HT1080 (cell line): Measurements from ENCODE around the gene PMM1. TPM values are rescaled to one million over a fixed set of nuclear protein-coding genes. Genes with fewer than 3 reads are reported as not detected.
"Not testable (repeated sequence)": the region's sequence is repeated elsewhere in the genome, so short reads cannot be mapped to it uniquely, and the experiment has no call there.

ENCODE experiments used
- DNase-seq: peaks from one replicate; pipeline ENCODE4 v3.0.0-alpha.2; 2015; ENCODE audit warnings: low read depth
- total RNA-seq: library from RNA; depleted of rRNA; stranded (reverse); fragments of >200 nt; shearing (Covaris generic); gene quantifications from 2 replicates; pipeline ENCODE4 v1.2.3, GENCODE V29; 2014

The PMM1 gene
- total RNA-seq, 1 experiment from 2014 or later: 7.2 TPM

DNA sequence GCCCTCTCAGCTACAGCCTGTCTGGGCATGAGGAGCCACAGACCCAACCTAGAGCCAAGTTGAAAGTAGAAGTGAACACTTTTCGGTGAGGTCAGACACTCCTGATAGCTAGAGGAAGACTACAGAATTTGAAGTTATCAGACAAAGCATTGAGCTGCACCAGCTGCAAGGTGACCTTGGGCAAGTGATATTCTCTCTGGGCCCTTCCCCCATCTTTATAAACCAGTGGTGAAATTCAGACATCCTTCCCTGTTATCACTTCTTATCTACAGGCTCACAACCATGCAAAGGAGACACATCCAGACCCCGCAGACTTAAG, 8.0 kb upstream of the PMM1 start:
- DNase-seq: no peak

DNA sequence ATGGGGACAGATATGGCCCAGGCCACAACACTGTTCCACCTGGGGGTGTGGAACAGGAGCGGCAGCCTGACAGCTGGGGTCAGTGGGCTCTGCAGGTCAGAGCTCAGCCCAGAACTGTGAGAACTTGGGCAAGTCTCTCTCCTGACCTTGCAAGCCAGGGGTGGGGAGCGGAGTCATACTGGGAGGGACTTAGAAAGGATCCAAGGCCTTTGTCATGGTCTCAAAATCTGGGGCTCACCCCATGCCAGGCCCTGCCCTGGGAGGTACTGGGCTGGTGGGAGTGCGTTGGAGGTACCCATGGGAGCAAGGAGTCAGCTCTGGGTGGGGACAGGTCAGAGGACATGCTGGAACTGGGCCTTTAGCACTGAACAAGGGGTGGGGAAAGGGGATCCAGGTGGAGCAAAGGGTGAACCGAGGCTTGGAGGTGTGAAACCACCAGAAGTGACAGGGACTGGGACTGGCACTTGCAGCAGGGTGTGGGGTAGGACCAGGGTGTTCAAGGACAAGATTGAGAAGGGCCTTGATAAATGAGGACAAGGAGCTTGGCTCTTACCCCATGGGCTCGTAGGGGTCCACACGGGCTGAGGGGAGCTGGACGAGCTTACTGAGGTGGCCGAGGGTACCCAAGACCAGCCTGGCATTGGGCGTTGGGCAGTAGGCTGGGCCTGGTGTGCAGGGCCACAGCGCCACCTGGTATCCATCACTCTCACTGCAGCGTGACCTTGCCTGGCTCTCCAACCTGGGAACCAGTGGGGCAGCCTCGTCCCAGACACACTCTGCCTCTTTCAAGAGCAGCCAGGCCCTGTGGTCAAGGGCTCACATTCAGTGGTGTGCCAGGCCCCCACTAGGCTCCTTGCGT, 7.4 kb upstream of the PMM1 start:
- DNase-seq: peak; percentile 61

DNA sequence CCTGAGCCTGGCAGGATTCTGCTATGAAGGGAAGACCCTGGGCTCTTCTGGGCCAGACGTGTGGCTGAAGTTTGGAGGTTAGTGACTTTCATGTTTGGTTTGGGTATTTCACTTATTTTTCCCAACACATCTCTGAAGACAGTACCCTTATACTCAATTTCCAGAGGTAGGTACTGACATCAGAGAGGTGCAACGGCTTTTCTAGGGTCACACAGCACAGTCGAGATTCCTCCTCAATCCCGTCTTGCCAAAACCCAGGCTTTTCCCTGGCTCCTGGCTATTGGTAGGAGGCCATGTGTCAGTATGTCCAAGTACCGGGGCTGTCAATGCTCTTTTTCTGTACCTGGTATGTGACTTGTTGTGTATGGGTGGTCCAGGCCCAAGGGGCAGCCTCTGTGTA, 6.1 kb upstream of the PMM1 start:
- DNase-seq: no peak

DNA sequence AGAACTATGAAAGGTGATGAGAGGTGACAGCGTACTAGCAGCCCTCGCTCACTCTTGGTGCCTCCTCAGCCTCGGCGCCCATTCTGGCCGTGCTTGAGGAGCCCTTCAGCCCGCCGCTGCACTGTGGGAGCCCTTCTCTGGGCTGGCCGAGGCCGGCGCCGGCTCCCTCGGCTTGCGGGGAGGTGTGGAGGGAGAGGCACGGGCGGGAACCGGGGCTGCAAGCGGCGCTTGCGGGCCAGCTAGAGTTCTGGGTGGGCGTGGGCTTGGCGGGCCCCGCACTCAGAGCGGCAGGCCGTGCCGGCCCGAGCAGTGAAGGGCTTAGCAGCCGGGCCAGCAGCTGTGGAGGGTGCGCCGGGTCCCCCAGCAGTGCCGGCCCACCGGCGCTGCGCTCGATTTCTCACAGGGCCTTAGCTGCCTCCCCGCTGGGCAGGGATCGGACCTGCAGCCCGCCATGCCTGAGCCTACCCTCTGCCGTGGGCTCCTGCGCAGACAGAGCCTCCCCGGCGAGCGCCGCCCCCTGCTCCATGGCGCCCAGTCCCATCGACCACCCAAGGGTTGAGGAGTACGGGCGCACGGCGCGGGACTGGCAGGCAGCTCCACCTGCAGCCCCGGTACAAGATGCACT, 3.8 kb upstream of the PMM1 start:
- DNase-seq: not testable (repeated sequence)

DNA sequence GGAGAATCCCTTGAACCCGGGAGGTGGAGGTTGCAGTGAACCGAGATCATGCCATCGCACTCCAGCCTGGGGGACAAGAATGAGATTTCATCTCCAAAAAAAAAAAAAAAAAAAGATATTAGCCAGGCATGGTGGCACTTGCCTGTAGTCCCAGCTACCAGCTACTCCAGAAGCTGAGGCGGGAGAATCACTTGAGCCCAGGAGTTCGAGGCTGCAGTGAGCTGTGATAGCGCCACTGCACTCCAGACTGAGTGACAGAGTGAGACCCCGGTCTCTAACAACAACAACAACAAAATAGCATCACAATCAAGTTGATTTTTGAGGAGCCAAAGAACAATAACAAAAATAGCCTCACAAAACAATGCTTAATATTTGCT, 2.3 kb downstream of the PMM1 start:
- DNase-seq: no peak

DNA sequence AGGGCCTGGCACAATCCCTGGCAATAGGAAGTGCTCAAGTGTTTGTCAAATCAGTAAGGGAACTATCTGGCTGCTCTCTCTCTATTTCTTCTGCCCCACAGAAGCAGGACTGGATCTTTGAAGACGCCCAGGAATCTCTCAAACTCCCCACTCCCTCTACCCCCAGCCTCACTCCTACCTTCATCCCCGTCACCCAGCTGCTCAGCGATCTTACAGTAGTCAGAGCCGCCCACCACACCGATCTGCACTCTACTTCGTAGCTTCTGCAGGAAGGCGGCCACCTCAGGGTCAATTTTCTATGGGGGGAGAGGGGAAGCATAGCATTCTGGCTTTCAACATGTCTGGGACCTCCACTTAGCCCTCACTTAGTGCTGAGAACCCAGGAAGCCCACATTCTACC, 3.7 kb downstream of the PMM1 start:
- DNase-seq: no peak

DNA sequence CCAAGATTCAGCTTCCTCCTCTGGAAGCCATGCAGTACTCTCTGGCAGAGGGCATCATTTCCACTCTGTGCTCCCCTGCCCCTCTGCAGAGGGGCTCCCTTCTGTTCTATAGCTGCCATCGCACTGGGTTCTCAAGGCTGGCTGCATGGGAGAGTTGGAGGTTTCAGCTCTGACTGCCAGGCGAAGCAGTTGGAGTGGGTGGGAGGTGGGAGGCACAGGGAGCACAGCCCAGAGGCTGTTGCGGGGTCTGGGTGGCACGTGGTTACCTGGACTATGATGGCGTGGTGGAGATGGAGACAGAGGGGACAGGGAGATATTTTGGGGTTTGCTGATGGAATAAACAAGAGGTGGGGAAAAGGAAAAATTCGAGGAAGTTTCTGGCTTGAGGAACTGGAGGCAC, 4.8 kb downstream of the PMM1 start:
- DNase-seq: no peak

DNA sequence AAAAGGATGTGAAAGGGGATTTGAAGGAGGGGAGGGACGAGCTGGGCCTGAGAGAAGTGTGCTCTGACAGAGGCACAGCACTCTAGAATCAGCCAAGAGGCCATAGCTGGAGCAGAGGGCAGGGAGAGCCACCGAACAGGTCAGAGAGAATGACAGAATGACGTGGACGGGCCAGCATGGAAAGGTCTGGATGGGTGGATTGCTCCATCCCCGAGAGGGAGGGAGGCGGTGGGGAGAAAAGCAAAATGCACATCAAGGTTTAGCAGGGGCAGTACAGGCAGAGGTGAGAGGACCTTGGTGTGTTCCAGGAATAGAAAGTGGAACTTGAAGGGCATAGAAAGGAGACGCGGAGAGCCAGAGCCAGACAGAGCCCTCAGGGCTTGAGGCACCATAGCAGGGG, 6.9 kb downstream of the PMM1 start:
- DNase-seq: no peak

DNA sequence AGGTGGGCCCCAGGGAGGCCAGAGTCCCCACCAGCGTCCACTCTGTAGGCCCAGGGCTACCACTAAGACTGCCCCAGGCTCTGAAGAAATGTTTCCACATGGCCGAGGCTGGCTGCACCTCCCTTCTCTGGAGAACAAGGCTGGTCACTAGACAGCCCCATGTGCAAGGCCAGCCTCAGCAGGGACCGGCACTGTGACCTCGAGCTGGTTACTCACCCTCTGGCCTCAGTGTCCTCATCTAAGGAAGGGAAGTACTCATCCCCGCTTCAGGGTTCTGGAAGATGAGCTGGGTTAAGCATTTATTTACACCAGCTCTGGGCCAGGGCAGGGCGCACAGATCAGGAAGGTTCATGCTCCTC, 9.7 kb downstream of the PMM1 start:
- DNase-seq: no peak

DNA sequence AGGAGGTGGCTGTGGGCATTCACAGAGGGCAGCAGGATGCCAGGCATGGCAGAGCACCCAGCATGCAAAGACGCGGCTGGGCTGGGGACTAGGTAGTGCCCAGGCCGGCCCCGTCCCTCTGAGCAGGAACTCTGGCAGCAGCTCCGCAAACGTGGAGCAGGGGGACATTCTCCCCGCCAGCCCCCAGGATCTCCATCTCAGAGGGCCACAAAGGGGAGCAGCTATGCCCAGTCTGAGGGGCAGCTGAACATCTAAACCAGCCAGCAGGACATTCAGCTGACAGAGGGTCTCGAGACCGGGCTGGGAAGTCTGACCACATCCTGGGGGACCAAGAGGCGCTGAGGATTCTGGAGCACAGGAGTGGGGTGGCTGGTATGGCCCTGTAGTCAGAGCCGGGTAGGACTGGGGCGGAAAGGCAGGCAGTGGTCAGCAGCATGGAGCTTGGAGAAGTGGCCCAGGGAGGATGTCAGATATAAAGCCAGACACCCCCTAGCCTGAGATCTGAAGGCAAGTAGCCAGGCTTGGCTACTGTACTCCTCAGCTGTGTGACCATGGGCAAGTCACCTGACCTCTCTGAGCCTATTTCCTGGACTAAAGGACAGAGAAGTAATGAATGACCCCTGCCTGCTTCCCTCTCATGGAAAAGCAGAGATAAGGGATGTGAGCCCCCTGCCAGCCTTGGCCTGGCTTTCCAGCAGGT, 10.2 kb downstream of the PMM1 start:
- no peak for DNase-seq

DNA sequence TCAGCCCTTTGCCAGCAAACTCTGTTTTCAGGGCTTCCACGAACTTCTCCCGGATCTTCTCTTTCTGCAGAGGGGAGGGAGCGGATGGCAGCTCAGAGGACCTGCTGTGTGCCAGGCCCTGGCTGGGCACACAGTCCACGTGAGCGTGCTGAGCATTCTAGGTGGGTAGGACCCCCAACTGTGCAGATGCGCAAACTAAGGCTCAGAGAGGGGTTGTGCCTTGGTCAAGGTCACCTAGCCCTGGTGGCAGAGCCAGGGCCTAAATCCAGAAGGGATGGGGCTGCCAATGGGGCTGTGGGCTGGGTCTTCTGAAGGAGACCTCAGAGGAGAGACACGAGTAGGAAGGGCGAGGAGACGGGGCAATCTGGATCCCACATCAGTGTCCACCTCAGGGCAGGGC, 10.8 kb downstream of the PMM1 start:
- DNase-seq: no peak

DNA sequence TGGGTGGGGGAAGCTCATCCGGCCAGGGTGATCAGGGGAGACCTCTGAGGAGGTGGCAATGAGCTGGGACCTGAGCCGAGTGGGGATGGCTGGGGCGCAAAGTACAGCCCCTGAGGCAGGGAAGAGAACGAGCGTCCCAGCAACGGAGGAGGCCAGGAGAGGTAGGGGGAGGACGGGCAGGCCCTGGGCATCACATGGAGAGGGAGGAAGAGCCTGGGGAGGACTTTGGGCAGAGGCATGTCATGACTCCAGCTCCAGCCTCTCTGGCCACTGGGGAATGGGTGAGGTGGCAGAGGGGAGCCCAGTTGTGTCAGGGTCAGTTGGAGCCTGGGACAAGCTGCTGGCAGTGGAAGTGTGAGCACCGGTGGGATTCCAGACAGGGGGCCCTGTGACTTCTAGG, 11.5 kb downstream of the PMM1 start:
- DNase-seq: no peak

DNA sequence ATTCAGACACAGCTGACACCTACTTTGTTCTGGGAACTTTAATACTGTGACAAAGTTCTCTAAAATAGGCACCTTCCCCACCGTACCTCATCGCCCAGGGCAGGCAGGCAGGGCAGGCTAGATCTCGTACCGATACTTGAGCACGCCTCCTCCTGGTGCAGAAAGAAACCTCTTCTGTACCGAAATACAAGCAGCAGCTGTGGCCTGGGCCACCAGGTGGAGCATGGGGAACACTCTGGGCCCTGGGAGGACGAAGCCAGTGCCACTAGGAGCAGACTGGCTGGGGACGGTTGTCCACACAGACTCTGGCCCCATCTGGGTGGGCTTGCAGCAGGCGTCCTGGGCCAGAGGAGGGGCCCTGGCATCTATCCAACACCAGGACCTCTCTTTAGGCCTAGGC, 12.8 kb downstream of the PMM1 start:
- DNase-seq: peak; percentile 66

DNA sequence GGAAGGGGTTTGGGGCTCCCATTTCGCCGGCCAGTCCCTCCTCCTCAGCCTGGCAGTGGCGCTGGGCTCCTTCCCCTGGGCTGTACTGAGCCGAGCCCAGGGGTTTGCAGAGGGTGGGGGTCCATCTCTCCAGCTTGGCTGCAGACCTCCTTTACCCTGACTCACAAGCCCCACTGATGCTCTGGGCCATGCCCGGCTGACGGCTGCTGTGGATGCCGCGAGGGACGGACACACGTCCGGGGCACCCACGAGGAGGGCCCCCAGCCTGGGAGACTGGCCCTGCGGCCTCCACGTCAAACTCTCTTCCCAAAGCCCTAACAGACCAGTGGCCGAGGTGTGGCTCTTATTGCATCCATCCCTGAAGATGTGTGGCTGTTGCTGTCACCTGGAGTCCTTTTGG, 14.1 kb downstream of the PMM1 start:
- no peak for DNase-seq

DNA sequence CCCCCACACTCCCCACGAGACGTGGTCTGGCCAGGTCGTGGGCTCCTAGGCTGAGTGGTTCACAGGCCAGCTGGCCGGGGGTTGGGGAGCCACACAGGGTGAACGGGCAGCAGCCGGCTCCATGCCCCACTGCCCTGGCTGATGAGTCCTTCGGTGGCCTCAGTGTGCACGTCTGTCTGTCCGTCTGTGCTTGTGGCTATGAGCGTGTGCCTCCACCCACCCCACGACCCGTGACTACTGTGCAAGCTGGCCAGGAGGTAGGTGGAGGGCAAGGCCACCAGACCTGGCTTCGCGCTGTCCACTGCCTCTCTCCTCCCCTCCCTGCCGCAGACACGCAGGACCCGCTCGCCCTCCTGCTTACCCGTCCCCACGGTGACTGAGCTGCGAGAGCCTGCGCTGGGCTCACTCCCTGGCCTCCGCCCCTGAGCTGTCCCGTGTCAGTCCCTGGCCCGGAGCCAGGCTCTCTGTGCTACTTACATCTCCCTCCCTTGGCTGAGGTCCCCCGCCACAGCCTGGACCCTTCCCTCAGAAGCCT, 14.7 kb downstream of the PMM1 start:
- DNase-seq: no peak

DNA sequence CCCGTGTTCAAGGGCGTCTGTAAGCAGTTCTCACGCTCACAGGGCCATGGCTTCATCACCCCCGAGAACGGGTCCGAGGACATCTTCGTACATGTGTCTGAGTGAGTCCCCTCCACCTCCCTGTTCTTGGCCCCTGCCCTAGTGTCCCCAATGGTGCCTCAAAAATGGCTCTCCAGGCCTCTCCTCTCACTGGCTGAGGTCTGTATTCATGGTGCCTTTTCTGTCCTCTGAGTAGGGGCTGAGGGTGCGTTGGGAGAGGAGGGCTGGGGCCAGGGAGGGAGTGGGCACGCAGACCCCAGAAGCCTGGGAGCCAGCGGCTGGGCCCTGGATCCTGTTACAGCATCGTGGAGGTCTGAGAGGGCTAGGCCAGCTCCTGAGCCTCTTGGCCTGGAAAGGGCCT, 16.0 kb downstream of the PMM1 start:
- no peak for DNase-seq

DNA sequence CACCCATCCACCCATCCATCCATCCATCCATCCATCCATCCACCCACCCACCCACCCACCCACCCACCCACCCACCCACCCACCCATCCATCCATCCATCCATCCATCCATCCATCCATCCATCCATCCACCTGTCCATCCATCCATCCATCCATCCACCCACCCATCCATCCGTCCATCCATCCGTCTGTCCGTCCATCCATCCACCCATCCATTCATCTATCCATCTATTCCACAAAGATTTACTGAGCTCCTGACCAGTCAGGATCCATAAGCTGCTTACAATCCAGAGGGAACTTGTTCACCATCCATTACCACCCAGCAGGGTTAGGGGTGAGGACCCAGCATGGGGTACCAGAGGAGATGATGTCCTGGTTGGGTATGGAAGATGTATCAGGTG, 17.3 kb downstream of the PMM1 start:
- not testable (repeated sequence) for DNase-seq

DNA sequence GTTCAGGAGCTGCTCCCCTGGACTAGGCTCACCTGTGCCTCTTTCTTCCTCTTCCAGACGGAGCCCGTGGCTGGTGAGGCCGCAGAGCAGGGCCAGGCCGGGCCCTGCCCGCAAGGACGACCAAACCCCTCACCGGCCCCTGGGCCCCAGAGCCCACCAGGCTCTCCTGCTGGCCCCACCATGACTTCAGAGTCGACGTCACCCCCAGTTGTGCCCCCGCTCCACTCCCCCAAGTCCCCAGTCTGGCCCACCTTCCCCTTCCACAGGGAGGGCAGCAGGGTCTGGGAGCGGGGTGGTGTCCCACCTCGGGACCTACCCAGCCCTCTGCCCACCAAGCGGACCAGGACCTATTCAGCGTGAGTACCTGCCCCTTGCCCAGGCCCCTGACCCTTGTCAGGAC, 17.9 kb downstream of the PMM1 start:
- DNase-seq: no peak

DNA sequence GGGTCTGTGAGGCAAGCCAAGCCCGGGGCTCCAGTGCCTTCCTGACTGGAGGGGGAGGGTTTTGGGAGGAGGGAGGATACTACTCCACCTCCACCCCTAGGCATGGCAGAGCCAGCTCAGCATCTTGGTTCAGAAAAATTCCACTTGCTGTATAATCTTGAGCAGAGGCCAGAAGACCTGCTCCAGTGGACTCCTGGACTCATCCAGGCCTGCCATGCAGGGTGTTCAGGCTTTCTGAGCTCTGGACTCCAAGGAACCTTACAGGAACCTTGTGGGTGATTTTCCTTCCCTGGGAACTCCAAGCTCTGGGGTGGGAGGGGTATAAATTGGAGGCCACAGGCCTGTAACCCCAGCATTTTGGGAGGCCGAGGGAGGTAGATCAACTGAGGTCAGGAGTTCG, 19.4 kb downstream of the PMM1 start:
- no peak for DNase-seq

DNA sequence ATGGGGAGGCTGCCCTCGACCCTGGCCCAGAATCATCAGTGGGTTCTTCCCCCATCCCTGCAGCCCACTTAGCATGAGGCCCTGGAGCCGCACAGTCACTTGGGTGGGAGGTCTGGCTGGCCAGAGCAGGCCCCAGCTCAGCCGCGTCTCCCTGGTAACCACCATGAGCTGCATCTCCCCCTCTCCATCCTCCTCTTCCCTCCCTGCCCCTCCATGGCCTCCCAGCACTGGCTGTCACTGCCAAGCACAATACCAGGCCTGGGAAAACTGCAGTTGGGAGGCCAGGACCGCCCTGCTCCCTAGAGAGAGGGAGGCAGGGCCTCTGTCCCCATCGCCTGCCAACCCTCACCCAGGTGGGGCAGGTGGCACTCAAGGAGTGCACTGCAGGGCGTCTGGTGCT, 20.8 kb downstream of the PMM1 start:
- DNase-seq: no peak

DNA sequence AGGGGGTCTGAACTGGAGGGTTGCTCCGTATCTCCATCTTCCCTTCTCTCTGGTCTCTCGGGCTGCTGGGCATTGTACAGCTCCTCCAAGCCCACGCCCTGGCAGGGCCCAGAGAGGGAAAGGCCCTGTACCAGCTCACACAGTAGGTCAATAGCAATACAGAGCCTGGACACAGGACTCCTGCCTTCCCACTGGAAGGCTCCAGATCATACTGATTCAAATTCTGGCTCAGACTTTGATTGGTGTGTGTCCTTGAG, 22.2 kb downstream of the PMM1 start:
- DNase-seq: no peak

DNA sequence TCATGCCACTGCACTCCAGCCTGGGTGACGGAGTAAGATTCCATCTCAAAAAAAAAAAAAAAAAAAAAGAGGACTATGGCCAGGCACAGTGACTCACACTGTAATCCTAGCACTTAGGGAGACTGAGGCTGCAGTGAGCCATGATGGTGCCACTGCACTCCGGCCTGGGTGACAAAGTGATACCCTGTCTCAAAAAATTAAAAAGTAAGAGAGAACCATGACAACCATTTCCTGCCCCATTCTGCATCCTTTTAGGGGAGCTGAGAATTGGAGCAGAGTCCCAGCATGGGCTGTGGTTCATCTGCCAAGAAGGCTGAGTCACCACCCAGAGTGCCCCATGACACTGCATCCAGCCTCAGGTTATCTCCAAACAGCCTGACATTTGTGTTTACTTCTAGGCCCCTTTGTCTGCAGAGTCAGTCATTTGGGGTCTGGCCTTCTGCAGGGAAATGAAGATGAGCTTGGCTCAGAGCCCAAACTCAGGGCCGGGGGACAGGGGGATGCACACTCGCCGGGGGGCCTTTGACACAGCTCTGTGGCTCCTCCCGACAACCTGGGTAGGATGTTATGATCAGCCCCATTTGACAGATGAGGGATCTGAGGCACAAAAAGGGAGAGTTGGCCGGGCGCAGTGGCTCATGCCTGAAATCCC, 24.1 kb downstream of the PMM1 start:
- DNase-seq: peak; percentile 91
